ENCODE results near the gene STAG2.

The STAG2 gene

DNA sequence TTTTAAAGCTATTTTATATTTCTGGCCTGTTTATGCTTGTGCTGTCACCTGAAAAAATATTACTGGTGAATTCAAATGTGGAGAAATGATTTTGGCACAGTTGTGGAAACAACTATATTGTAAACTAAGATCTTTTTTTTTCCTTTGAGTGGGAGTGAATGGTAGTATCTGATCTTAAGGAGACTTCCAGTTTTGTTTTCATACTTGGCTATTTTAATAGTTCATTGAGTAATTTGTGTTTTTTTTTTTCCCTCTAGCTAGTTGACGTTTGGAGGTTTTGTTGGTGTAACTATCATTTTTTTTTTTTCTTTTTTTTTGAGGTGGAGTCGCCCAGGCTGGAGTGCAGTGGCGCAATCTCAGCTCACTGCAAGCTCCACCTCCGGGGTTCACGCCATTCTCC is 10.5 kb downstream of the STAG2 start:
- no peak for DNase-seq (ENCODE audit: extremely low spot score)
- CTCF ChIA-PET, result interaction anchor here (1.8 kb wide), 1 partner anchor 9 kb away, joined by 5 read pairs; no protein-coding TSS in a partner anchor
- TF ChIP-seq, protein P1, sequence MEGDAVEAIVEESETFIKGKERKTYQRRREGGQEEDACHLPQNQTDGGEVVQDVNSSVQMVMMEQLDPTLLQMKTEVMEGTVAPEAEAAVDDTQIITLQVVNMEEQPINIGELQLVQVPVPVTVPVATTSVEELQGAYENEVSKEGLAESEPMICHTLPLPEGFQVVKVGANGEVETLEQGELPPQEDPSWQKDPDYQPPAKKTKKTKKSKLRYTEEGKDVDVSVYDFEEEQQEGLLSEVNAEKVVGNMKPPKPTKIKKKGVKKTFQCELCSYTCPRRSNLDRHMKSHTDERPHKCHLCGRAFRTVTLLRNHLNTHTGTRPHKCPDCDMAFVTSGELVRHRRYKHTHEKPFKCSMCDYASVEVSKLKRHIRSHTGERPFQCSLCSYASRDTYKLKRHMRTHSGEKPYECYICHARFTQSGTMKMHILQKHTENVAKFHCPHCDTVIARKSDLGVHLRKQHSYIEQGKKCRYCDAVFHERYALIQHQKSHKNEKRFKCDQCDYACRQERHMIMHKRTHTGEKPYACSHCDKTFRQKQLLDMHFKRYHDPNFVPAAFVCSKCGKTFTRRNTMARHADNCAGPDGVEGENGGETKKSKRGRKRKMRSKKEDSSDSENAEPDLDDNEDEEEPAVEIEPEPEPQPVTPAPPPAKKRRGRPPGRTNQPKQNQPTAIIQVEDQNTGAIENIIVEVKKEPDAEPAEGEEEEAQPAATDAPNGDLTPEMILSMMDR (IDR thresholded peaks at IDR 0.05; ENCODE audit: control extremely low read depth, extremely low read depth, low read depth, missing control alignments), result no peak
- POLR2A ChIA-PET, result interaction anchor here (0.6 kb wide), 1 partner anchor 91 kb away, joined by 5 read pairs; no protein-coding TSS in a partner anchor

DNA sequence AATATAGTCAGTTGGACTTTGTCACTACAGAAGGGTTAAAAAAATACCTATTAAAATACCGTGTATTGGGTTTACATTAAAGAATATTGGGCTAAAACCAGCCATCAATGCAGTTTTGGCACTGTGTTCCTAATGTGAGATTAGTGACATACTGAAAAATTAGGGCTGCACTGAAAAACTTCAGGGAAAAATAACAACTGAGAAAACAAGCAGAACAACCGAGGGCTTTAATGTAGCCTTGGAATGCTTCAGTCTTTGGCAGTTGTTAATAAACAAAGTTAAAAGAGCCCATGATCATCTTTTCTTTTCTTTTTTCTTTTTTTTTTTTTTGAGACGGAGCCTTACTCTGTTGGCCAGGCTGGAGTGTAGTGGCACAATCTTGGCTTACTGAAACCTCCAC is 12.4 kb downstream of the STAG2 start:
- ChIA-PET CTCF (interaction anchor here (1.1 kb wide), 1 partner anchor 19 kb away, joined by 3 read pairs; no protein-coding TSS in a partner anchor), POLR2A (no interaction called here)
- TF ChIP-seq, protein P1 (IDR thresholded peaks at IDR 0.05; ENCODE audit: control extremely low read depth, extremely low read depth, low read depth, missing control alignments), result no peak
- no peak for DNase-seq (ENCODE audit: extremely low spot score)

DNA sequence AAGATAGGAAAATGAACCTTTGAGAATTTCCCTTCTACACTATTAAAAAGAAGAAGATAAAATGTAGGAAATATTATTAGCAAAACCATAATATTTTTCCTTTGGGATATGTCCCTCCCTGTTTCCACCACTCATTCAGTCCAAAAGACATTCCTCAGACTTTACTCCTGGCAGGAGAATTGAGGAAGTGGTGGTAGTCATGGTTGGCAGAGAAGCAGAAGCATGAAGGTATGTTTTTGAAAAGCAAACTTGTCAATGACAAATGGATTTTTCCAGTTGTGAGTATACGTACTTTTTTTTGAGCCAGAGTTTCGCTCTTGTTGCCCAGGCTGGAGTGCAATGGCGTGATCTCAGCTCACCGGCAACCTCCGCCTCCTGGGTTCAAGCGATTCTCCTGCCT is 13.7 kb downstream of the STAG2 start:
- TF ChIP-seq, protein P1 (IDR thresholded peaks at IDR 0.05; ENCODE audit: control extremely low read depth, extremely low read depth, low read depth, missing control alignments), result no peak
- DNase-seq (ENCODE audit: extremely low spot score), result no peak
- ChIA-PET POLR2A (no interaction called here), CTCF (no interaction called here)

DNA sequence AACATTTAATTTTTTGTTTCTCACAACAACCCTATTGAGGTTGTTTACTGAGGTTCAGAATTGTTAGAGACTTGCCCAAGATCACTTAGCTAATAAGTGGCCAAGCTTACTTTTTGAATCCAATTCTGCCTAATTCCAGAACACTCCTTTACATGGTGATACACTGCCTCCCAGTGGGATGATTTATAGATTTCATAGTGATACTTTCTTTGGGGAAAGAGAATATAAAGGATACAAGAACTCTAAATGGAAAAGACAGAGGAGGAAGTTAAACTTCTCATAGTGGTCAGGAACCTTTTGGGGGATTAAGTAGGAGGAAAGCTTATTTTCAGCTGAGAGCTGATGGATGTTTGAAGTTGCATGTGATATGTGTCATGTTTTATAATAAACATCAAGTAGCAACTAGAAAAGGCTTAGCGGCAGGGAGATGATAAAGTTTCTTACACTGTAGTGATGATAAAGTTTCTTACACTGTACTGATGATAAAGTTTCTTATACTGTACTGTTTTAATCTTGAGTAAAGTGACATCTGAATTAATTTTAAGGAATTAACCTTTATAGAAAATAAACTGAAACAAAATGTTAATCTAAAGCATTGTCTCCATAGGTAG is 15.3 kb downstream of the STAG2 start:
- CTCF ChIA-PET, result interaction anchor here (0.8 to 2.0 kb wide), 4 partner anchors 9 to 143 kb away, joined by 3 to 6 read pairs (median 3); no protein-coding TSS in a partner anchor
- no peak for DNase-seq (ENCODE audit: extremely low spot score)
- TF ChIP-seq, protein P1 (IDR thresholded peaks at IDR 0.05; ENCODE audit: control extremely low read depth, extremely low read depth, low read depth, missing control alignments), result no peak
- POLR2A ChIA-PET, result interaction anchor here (0.6 to 0.7 kb wide), 2 partner anchors 7 to 261 kb away, joined by 4 to 7 read pairs; no protein-coding TSS in a partner anchor

DNA sequence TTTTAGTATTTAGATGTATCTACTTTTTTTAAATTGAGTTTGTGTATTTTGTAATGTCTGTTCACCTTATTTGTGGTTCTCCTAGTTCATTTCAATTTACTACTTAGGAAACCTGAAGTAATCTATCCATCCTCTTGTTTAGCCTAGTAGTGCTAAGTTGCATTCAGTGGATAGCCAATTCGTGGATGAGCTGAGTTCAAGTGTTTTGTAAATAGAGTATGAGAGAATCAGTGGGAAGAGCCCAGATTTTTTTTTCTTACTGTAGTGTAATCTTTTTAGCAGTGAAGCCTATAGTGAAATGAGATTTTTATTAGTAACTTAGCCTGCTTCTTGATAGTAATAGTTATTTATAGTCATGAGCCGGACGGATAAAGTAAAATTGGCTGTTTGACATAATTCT is 21.7 kb downstream of the STAG2 start:
- POLR2A ChIA-PET, result no interaction called here
- DNase-seq (ENCODE audit: extremely low spot score), result no peak
- CTCF ChIA-PET, result interaction anchor here (0.7 kb wide), 1 partner anchor 42 kb away, joined by 3 read pairs; no protein-coding TSS in a partner anchor
- TF ChIP-seq, protein P1 (IDR thresholded peaks at IDR 0.05; ENCODE audit: control extremely low read depth, extremely low read depth, low read depth, missing control alignments), result no peak

DNA sequence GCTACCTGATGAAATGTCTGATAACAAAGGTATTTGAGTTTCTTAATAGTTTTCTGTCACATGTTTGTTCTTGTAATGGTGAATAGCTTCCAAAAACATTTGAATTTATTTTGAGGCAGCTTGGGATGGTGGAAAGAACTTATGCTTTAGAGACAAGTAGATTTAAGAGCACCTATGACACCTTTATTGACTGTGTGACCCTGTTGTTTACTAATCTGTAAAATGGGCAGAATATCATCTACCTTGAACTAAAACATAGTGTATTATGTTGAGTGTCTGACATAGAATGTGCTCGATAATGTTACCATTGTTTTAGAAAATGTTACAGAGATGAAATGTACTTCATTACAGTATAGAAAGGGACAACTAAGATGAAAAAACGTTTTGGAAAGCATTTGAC is 24.9 kb downstream of the STAG2 start:
- POLR2A ChIA-PET, result no interaction called here
- CTCF ChIA-PET, result no interaction called here

More for the DNA sequence above, 24.9 kb downstream of the STAG2 start:
- TF ChIP-seq, protein P1 (IDR thresholded peaks at IDR 0.05; ENCODE audit: control extremely low read depth, extremely low read depth, low read depth, missing control alignments), result no peak
- DNase-seq (ENCODE audit: extremely low spot score), result no peak

Measured in GM10248 (cell line).